ENCODE results near the gene CTSD. TPM values are rescaled to one million over a fixed set of nuclear protein-coding genes. Genes with fewer than 3 reads are reported as not detected.

Gene CTSD
- total and polyA plus RNA-seq, 2 of the 8 experiments (the other 6 are each of a cell fraction or from before 2014, with no cell fraction given), result 169 to 173 TPM

GRCh38 chr11:1744891-1745700 is 18.6 kb downstream of the CTSD start:
- Histone ChIP-seq H3K18ac (ENCODE audit: extremely low read depth, low read length) (no peak overlapping the region), H4K5ac (ENCODE audit: insufficient read length, low read depth, low read length) (no peak overlapping the region), H3K23me2 (ENCODE audit: low read depth, low read length) (peaks cover 19% of the 10 kb centered on the region), H3K79me1 (ENCODE audit: low read depth, low read length) (no peaks in the 10 kb centered on the region), H4K20me1 (replicated peaks in 1 of 2; ENCODE audit: control insufficient read depth in 1 of 2, insufficient read depth in 2 of 2, low read length in 2 of 2) (peaks cover 1 to 10% of the 10 kb centered on the region in 2 experiments), H2AK5ac (ENCODE audit: low read depth, low read length) (0 out of 2 replicates have a peak overlapping the region, but pooled peaks have one; percentile 3), H3K27me3 (replicated peaks in 1 of 4; ENCODE audit: control insufficient read depth in 3 of 4, extremely low read depth in 1 of 4, insufficient read depth in 3 of 4, low read length in 3 of 4) (peaks cover 12 to 36% (median 26%) of the 10 kb centered on the region in 4 experiments; a peak in 6 of 7 replicates), H2AFZ (ENCODE audit: low read length) (no peak overlapping the region), H4K8ac (ENCODE audit: extremely low read depth, insufficient read depth, low read length) (no peak overlapping the region), H3K4me3 (ENCODE audit: extremely low read depth in 1 of 4, insufficient read depth in 2 of 4, low read depth in 3 of 4, low read length in 4 of 4) (no peak overlapping the region), H3K23ac (ENCODE audit: insufficient read length) (no peak overlapping the region), H3K4me1 (replicated peaks in 1 of 4; ENCODE audit: control insufficient read depth in 3 of 4, insufficient read depth in 4 of 4, low read length in 3 of 4) (peaks cover 0 to 10% (median 4%) of the 10 kb centered on the region in 4 experiments; a peak in 5 of 7 replicates), H3K9me3 (ENCODE audit: insufficient read depth in 2 of 2, low read depth in 1 of 2, low read length in 1 of 2) (peaks cover 0 to 5% of the 10 kb centered on the region in 2 experiments; a peak in 2 of 4 replicates), H4K91ac (replicated peaks; ENCODE audit: insufficient read length, low read length) (no peak overlapping the region), H2BK5ac (ENCODE audit: low read depth, low read length) (no peak overlapping the region), H3K56ac (replicated peaks; ENCODE audit: insufficient read length, low read depth, low read length) (no peak overlapping the region), H3K4ac (replicated peaks; ENCODE audit: insufficient read length, low read depth, low read length) (no peak overlapping the region), H2BK15ac (ENCODE audit: low read length) (no peak overlapping the region), H3K14ac (ENCODE audit: insufficient read length) (no peak overlapping the region), H3K27ac (ENCODE audit: low read depth, low read length) (peak overlapping the region; percentile 30; the same call in 1 of the 2 replicates), H3K9ac (replicated peaks in 1 of 4; ENCODE audit: extremely low read depth in 1 of 4, low read depth in 3 of 4, low read length in 3 of 4) (no peak overlapping the region; a peak in 1 of 7 replicates), H2BK12ac (ENCODE audit: low read depth, low read length) (no peak overlapping the region), H3K4me2 (ENCODE audit: insufficient read depth in 1 of 2, low read depth in 2 of 2, low read length in 2 of 2) (no peak overlapping the region), H2BK120ac (replicated peaks; ENCODE audit: low read depth, low read length) (no peak overlapping the region), H2BK20ac (ENCODE audit: low read length) (no peak overlapping the region), H3K36me3 (ENCODE audit: control insufficient read depth in 2 of 4, insufficient read depth in 4 of 4, low read length in 3 of 4) (no peaks in the 10 kb centered on the region; a peak in 2 of 8 replicates), H3K79me2 (ENCODE audit: control insufficient read depth in 1 of 2, insufficient read depth in 2 of 2, low read length in 2 of 2) (no peaks in the 10 kb centered on the region)
- ChIA-PET POLR2A (ENCODE audit: partially characterized antibody) (no interaction called here), CTCF (ENCODE audit: partially characterized antibody) (interaction anchor here (1.1 to 2.2 kb wide), 2 partner anchors 9 to 21 kb away, joined by 3 to 8 read pairs; no protein-coding TSS in a partner anchor)
- FAIRE-seq (no peak), DNase-seq (ENCODE audit: low read depth in 1 of 2, low spot score in 2 of 2) (no peak)
- 87% methylated on average over 17 of the region's 18 CpGs; no CpG with 5 or more reads in 1 of the 2 experiments for WGBS, 2 experiments (ENCODE audit: extremely low coverage in 1 of 2, insufficient coverage in 1 of 2, insufficient read length in 1 of 2, insufficient replicate concordance in 2 of 2, low coverage in 1 of 2, low lambda C conversion rate in 2 of 2, missing lambda C conversion rate in 1 of 2)
- TF ChIP-seq SIN3A (conservative IDR thresholded peaks at IDR 0.05 in 1 of 2, IDR thresholded peaks at IDR 0.05 in 1 of 2; ENCODE audit: low read depth in 1 of 2, low read length in 2 of 2) (no peak), NRF1 (IDR thresholded peaks at IDR 0.05; ENCODE audit: low read depth, low read length) (no peak), CBX8 (IDR thresholded peaks at IDR 0.05; ENCODE audit: borderline replicate concordance, low read depth, low read length) (no peak), CHD2 (IDR thresholded peaks at IDR 0.05; ENCODE audit: low read length) (no peak), CTCF (IDR thresholded peaks at IDR 0.05; ENCODE audit: control extremely low read depth in 1 of 3, insufficient read depth in 1 of 3, low read depth in 1 of 3, low read length in 3 of 3) (no peak), SRF (IDR thresholded peaks at IDR 0.05; ENCODE audit: low read depth, low read length) (no peak), KDM5A (IDR thresholded peaks at IDR 0.05; ENCODE audit: low read length) (no peak), SIRT6 (IDR thresholded peaks at IDR 0.05; ENCODE audit: low read length) (no peak)
- TF ChIP-seq, protein P1, sequence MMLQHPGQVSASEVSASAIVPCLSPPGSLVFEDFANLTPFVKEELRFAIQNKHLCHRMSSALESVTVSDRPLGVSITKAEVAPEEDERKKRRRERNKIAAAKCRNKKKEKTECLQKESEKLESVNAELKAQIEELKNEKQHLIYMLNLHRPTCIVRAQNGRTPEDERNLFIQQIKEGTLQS (IDR thresholded peaks at IDR 0.05; ENCODE audit: insufficient read depth, low read depth, low read length), result no peak
